ENCODE results near the gene CHTF18. TPM values are rescaled to one million over a fixed set of nuclear protein-coding genes. Genes with fewer than 3 reads are reported as not detected.

Gene CHTF18
- total RNA-seq, 4 donors from 2014 or later, result 2.8 to 10.7 (median 4.6) TPM

DNA sequence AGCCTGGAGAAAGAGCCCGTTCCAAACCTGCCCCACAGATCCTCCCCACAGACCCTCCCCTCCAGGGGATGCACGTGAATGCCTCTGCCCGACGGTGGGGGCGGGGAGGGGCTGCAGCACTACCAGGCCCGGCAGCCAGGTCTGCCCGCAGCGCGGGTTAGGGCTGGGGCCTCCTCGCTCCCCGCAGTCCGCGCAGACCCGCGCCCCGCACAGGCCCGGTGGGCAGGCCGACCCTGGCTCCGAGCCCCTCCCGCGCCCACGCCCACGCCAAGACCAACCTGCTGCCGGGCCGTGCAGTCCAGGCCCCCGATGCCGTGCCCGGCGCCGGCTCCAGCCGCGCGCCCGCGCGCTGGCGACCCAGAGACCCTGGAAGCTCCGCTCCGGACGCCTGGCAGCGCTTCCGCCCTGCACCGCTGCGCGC lies 432 bp upstream of the CHTF18 start, which contains the start of gene RPUSD1:
Gene RPUSD1 (minus strand): TSS at position 404 of the 421 bp plus-strand sequence. CDS start 644 bp downstream, outside the sequence.
- TF ChIP-seq, protein P1, sequence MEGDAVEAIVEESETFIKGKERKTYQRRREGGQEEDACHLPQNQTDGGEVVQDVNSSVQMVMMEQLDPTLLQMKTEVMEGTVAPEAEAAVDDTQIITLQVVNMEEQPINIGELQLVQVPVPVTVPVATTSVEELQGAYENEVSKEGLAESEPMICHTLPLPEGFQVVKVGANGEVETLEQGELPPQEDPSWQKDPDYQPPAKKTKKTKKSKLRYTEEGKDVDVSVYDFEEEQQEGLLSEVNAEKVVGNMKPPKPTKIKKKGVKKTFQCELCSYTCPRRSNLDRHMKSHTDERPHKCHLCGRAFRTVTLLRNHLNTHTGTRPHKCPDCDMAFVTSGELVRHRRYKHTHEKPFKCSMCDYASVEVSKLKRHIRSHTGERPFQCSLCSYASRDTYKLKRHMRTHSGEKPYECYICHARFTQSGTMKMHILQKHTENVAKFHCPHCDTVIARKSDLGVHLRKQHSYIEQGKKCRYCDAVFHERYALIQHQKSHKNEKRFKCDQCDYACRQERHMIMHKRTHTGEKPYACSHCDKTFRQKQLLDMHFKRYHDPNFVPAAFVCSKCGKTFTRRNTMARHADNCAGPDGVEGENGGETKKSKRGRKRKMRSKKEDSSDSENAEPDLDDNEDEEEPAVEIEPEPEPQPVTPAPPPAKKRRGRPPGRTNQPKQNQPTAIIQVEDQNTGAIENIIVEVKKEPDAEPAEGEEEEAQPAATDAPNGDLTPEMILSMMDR (IDR thresholded peaks at IDR 0.05), result no peak
- peak; percentile 1 for ATAC-seq (ENCODE audit: low FRiP score)
- no peak for DNase-seq (ENCODE audit: low spot score)

DNA sequence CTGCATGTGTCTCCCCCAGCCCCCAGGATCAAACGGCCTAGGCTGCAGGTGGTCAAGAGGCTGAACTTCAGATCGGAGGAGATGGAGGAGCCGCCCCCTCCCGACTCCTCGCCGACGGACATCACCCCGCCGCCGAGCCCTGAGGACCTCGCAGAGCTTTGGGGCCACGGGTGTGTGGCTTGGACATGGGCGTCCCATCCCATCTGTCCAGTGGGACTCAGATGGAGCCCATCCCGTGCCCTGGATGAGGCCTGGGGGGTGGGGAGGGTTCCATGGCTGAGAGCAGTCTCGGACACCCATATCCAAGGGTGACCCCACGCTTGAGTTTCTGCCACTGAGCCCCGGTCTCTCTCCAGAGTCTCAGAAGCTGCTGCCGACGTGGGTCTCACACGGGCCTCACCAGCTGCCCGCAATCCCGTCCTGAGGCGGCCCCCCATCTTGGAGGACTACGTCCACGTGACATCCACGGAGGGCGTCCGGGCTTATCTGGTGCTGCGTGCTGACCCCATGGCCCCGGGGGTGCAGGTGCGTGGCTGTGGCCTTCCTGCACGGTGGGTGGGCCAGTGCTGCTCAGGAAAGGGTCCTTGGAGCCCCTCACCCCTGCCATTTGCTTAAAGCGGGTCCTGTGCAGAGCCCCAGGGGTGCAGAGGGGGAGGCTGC lies 901 bp downstream of the CHTF18 start:
- TF ChIP-seq, protein P1 (IDR thresholded peaks at IDR 0.05), result no peak
- DNase-seq (ENCODE audit: low spot score) (no peak), ATAC-seq (ENCODE audit: low FRiP score) (no peak)

DNA sequence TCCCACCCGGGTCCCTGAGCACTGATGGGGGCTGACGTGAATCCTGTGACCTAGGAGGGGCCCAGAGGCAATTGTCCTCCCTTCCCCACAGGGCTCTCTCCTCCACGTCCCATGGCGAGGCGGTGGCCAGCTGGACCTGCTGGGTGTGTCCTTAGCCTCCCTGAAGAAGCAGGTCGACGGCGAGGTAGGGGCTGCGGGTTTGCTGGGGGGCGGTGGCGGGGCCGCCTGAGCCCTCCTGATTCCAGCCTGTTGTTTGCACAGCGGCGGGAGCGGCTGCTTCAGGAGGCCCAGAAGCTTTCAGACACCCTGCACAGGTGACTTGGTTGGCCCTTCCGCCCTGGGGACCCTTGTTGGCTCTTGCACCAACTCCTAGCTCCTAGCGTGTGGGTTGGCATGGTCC lies 1.7 kb downstream of the CHTF18 start:
- DNase-seq (ENCODE audit: low spot score), result no peak
- TF ChIP-seq, protein P1 (IDR thresholded peaks at IDR 0.05), result no peak
- ATAC-seq (ENCODE audit: low FRiP score), result no peak

DNA sequence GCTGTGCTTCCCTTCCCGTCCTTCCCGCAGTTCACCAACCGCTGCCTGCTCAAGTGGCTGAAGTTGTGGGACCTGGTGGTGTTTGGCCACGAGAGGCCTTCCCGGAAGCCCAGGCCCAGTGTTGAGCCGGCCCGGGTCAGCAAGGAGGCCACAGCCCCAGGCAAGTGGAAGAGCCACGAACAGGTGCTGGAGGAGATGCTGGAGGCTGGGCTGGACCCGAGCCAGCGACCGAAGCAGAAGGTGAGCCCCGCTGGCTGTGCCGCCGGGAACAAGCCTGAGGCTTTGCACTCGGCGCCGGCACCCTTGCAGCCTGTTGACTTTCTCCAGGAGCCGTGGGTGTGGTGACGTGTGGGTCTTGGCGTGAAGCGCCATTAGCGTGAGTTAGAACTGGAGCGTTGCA lies 2.7 kb downstream of the CHTF18 start:
- ATAC-seq (ENCODE audit: low FRiP score) (no peak), DNase-seq (ENCODE audit: low spot score) (no peak)
- TF ChIP-seq, protein P1 (IDR thresholded peaks at IDR 0.05), result no peak

DNA sequence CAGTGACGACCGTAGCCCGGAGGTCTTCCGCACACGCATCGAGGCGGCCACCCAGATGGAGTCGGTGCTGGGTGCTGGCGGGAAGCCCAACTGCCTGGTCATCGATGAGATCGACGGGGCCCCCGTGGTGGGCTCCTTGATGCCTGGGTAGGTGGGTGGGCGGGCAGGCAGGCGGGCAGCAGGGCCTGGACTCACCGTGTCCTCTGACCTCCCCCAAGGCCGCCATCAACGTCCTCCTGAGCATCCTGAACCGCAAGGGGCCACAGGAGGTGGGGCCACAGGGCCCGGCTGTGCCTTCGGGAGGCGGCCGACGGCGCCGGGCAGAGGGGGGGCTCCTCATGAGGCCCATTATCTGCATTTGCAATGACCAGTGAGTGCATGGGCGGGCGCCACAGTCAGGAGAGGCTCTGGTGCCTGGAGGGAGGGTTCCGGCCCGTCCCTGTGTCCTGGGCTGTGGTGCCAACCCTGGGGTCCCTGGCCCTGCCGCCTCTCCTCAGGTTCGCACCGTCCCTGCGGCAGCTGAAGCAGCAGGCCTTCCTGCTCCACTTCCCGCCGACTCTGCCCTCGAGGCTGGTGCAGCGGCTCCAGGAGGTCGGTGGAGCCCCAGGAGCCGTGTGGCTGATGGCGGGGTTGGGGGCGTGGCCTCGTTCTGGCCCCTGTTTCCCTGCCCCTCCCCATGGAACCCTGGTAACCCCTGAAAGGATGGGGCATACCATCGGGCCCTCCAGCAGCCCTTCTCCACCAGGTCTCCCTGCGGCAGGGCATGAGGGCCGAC lies 4.0 kb downstream of the CHTF18 start:
- ATAC-seq (ENCODE audit: low FRiP score), result no peak
- TF ChIP-seq, protein P1 (IDR thresholded peaks at IDR 0.05), result no peak
- DNase-seq (ENCODE audit: low spot score), result no peak

DNA sequence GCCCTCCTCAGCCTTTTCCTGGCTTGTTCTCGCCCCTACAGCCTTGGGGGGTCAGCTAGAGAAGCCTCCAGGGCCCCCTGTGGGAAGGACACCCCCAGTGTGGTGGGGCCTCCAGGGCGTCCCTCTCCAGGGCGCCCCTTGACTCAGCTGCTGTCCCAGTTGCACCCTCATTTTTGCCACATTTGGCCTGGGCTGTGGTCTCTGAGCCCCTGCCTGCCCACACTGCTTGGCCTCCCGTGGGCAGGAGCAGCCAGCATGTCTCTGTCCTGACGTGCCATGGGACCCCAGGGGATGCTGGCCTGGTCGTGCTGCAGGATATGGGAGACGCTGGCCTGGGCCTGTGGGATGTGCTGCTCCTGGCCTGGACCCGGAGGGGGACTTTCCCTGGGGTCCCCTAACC lies 5.0 kb downstream of the CHTF18 start:
- TF ChIP-seq, protein P1 (IDR thresholded peaks at IDR 0.05), result no peak
- no peak for DNase-seq (ENCODE audit: low spot score)
- no peak for ATAC-seq (ENCODE audit: low FRiP score)
